ENCODE measurements around the gene HSPB8. TPM values are rescaled to one million over a fixed set of nuclear protein-coding genes. Genes with fewer than 3 reads are reported as not detected.

HSPB8 gene
- total and polyA plus RNA-seq, 5 donors: 452 to 572 (median 544) TPM

- H3K27me3 ChIP-seq (ENCODE audit: control insufficient read depth, insufficient read depth): no peaks in the 10 kb centered on the region
- ATAC-seq (no peak), DNase-seq (no peak)
- H3K4me3 ChIP-seq (ENCODE audit: low read length): no peak overlapping the region
- WGBS: 93% methylated on average over 1 of the region's 1 CpG
- intact Hi-C loops (cut with DNase I): no loop called here
- no peaks in the 10 kb centered on the region for H3K4me1 ChIP-seq (ENCODE audit: control insufficient read depth, insufficient read depth, low read length)
- no peak overlapping the region for H3K27ac ChIP-seq (ENCODE audit: low read length)
- H3K9me3 ChIP-seq (ENCODE audit: control insufficient read depth, low read length): no peaks in the 10 kb centered on the region
These were observed 27.2 kb upstream of the HSPB8 start for GRCh38 chr12:119151445-119152026.

- 40% methylated on average over 49 of the region's 49 CpGs for WGBS
- Histone ChIP-seq H3K27ac (ENCODE audit: low read length) (no peak overlapping the region), H3K4me1 (ENCODE audit: control insufficient read depth, insufficient read depth, low read length) (no peaks in the 10 kb centered on the region), H3K9me3 (ENCODE audit: control insufficient read depth, low read length) (no peaks in the 10 kb centered on the region), H3K4me3 (ENCODE audit: low read length) (no peak overlapping the region), H3K27me3 (ENCODE audit: control insufficient read depth, insufficient read depth) (no peaks in the 10 kb centered on the region)
- intact Hi-C loops (cut with DNase I): no loop called here
- DNase-seq (peak; percentile 78 to 87 (median 87)), ATAC-seq (peak; percentile 62 to 86)
These were observed 25.0 kb upstream of the HSPB8 start for GRCh38 chr12:119153477-119154434.

- Histone ChIP-seq H3K27me3 (ENCODE audit: control insufficient read depth, insufficient read depth) (no peaks in the 10 kb centered on the region), H3K4me3 (ENCODE audit: low read length) (no peak overlapping the region), H3K4me1 (ENCODE audit: control insufficient read depth, insufficient read depth, low read length) (no peaks in the 10 kb centered on the region), H3K9me3 (ENCODE audit: control insufficient read depth, low read length) (no peaks in the 10 kb centered on the region), H3K27ac (ENCODE audit: low read length) (no peak overlapping the region)
- WGBS: 72% methylated on average over 11 of the region's 11 CpGs
- ATAC-seq (no peak), DNase-seq (peak in 2 of 3 donors; percentile 48 to 68)
- intact Hi-C loops (cut with DNase I): no loop called here
These were observed 24.3 kb upstream of the HSPB8 start for GRCh38 chr12:119154435-119154818.

- WGBS: 71% methylated on average over 35 of the region's 35 CpGs
- Histone ChIP-seq H3K27me3 (ENCODE audit: control insufficient read depth, insufficient read depth) (no peaks in the 10 kb centered on the region), H3K4me1 (ENCODE audit: control insufficient read depth, insufficient read depth, low read length) (no peaks in the 10 kb centered on the region), H3K4me3 (ENCODE audit: low read length) (no peak overlapping the region), H3K9me3 (ENCODE audit: control insufficient read depth, low read length) (no peaks in the 10 kb centered on the region), H3K27ac (ENCODE audit: low read length) (peak overlapping the region; percentile 14)
- no peak for ATAC-seq
- peak in 2 of 3 donors; percentile 35 to 71 for DNase-seq
- intact Hi-C loops (cut with DNase I): no loop called here
These were observed 22.2 kb upstream of the HSPB8 start for GRCh38 chr12:119156401-119157044.

- intact Hi-C loops (cut with DNase I): no loop called here
- WGBS: 68% methylated on average over 6 of the region's 6 CpGs
- Histone ChIP-seq H3K27me3 (ENCODE audit: control insufficient read depth, insufficient read depth) (no peaks in the 10 kb centered on the region), H3K9me3 (ENCODE audit: control insufficient read depth, low read length) (no peaks in the 10 kb centered on the region), H3K4me3 (ENCODE audit: low read length) (no peak overlapping the region), H3K27ac (ENCODE audit: low read length) (peak overlapping the region; percentile 94), H3K4me1 (ENCODE audit: control insufficient read depth, insufficient read depth, low read length) (no peaks in the 10 kb centered on the region)
- ATAC-seq (peak; percentile 73 to 87), DNase-seq (peak; percentile 77 to 95 (median 91))
These were observed 21.2 kb upstream of the HSPB8 start for GRCh38 chr12:119157528-119157927.

- Histone ChIP-seq H3K27me3 (ENCODE audit: control insufficient read depth, insufficient read depth) (no peaks in the 10 kb centered on the region), H3K27ac (ENCODE audit: low read length) (peak overlapping the region; percentile 94), H3K4me3 (ENCODE audit: low read length) (no peak overlapping the region), H3K9me3 (ENCODE audit: control insufficient read depth, low read length) (no peaks in the 10 kb centered on the region), H3K4me1 (ENCODE audit: control insufficient read depth, insufficient read depth, low read length) (no peaks in the 10 kb centered on the region)
- intact Hi-C loops (cut with DNase I): no loop called here
- 65% methylated on average over 7 of the region's 7 CpGs for WGBS
- ATAC-seq (peak; percentile 46 to 67), DNase-seq (peak in 1 of 3 donors; percentile 61)
These were observed 20.8 kb upstream of the HSPB8 start for GRCh38 chr12:119157978-119158377.

- peak overlapping the region; percentile 94 for H3K27ac ChIP-seq (ENCODE audit: low read length)
- intact Hi-C loops (cut with DNase I): no loop called here
- DNase-seq: peak in 2 of 3 donors; percentile 75 to 79
These were observed 20.3 kb upstream of the HSPB8 start for GRCh38 chr12:119158402-119158801.

GRCh38 chr12:119159844-119160243, 18.9 kb upstream of the HSPB8 start:
- Histone ChIP-seq H3K4me1 (ENCODE audit: control insufficient read depth, insufficient read depth, low read length) (no peaks in the 10 kb centered on the region), H3K27me3 (ENCODE audit: control insufficient read depth, insufficient read depth) (no peaks in the 10 kb centered on the region), H3K9me3 (ENCODE audit: control insufficient read depth, low read length) (no peaks in the 10 kb centered on the region), H3K27ac (ENCODE audit: low read length) (peak overlapping the region; percentile 67), H3K4me3 (ENCODE audit: low read length) (no peak overlapping the region)
- no peak for ATAC-seq
- intact Hi-C loops (cut with DNase I): no loop called here
- 60% methylated on average over 2 of the region's 2 CpGs for WGBS
- DNase-seq: no peak

More at GRCh38 chr12:119158402-119158801, 20.3 kb upstream of the HSPB8 start:
- ATAC-seq: peak; percentile 20 to 67
- Histone ChIP-seq H3K4me3 (ENCODE audit: low read length) (no peak overlapping the region), H3K4me1 (ENCODE audit: control insufficient read depth, insufficient read depth, low read length) (no peaks in the 10 kb centered on the region), H3K27me3 (ENCODE audit: control insufficient read depth, insufficient read depth) (no peaks in the 10 kb centered on the region), H3K9me3 (ENCODE audit: control insufficient read depth, low read length) (no peaks in the 10 kb centered on the region)
- 49% methylated on average over 7 of the region's 7 CpGs for WGBS

GRCh38 chr12:119167902-119168301, 10.8 kb upstream of the HSPB8 start:
- Histone ChIP-seq H3K27ac (ENCODE audit: low read length) (no peak overlapping the region), H3K4me3 (ENCODE audit: low read length) (no peak overlapping the region), H3K9me3 (ENCODE audit: control insufficient read depth, low read length) (no peaks in the 10 kb centered on the region), H3K4me1 (ENCODE audit: control insufficient read depth, insufficient read depth, low read length) (no peaks in the 10 kb centered on the region), H3K27me3 (ENCODE audit: control insufficient read depth, insufficient read depth) (no peaks in the 10 kb centered on the region)
- no peak for ATAC-seq
- 70% methylated on average over 3 of the region's 3 CpGs for WGBS
- no peak for DNase-seq
- intact Hi-C loops (cut with DNase I): no loop called here

- WGBS: 79% methylated on average over 3 of the region's 3 CpGs
- ATAC-seq (no peak), DNase-seq (no peak)
- Histone ChIP-seq H3K27me3 (ENCODE audit: control insufficient read depth, insufficient read depth) (no peaks in the 10 kb centered on the region), H3K4me3 (ENCODE audit: low read length) (no peak overlapping the region), H3K27ac (ENCODE audit: low read length) (no peak overlapping the region), H3K4me1 (ENCODE audit: control insufficient read depth, insufficient read depth, low read length) (no peaks in the 10 kb centered on the region), H3K9me3 (ENCODE audit: control insufficient read depth, low read length) (no peaks in the 10 kb centered on the region)
- intact Hi-C loops (cut with DNase I): no loop called here
These were observed 10.0 kb upstream of the HSPB8 start for GRCh38 chr12:119168721-119169120.

- WGBS: 60% methylated on average over 2 of the region's 2 CpGs
- DNase-seq (no peak), ATAC-seq (no peak)
- Histone ChIP-seq H3K4me1 (ENCODE audit: control insufficient read depth, insufficient read depth, low read length) (no peaks in the 10 kb centered on the region), H3K27ac (ENCODE audit: low read length) (no peak overlapping the region), H3K27me3 (ENCODE audit: control insufficient read depth, insufficient read depth) (no peaks in the 10 kb centered on the region), H3K4me3 (ENCODE audit: low read length) (no peak overlapping the region), H3K9me3 (ENCODE audit: control insufficient read depth, low read length) (no peaks in the 10 kb centered on the region)
- intact Hi-C loops (cut with DNase I): no loop called here
These were observed 9.6 kb upstream of the HSPB8 start for GRCh38 chr12:119169150-119169549.
